CD14-positive monocyte (primary cell): ENCODE results near the gene FOXE3. TPM values are rescaled to one million over a fixed set of nuclear protein-coding genes. Genes with fewer than 3 reads are reported as not detected.

Source experiments
- DNase-seq, 3 donors: peaks; one replicate each; pipeline ENCODE4 v3.0.0-alpha.2; 2011 to 2022
- H2AFZ ChIP-seq: 2 replicates; pipeline ENCODE4 v1.6.0; 2012; ENCODE audit warnings: mild to moderate bottlenecking, low read depth, low read length, inconsistent platforms; ENCODE audit not compliant: insufficient read depth, poor library complexity, severe bottlenecking
- H3K27ac ChIP-seq, 2 donors: 1 replicate in 1 of 2; 2 replicates in 1 of 2; pipeline ENCODE4 v1.5.1; 2012 to 2013; ENCODE audit warnings: low read length in 2 of 2, control low read depth in 1 of 2, inconsistent platforms in 1 of 2, low read depth in 1 of 2, mild to moderate bottlenecking in 1 of 2
- H3K27me3 ChIP-seq, 2 donors: one replicate each; pipeline versions ENCODE4 v1.6.0 to v1.6.1; 2011 to 2013; ENCODE audit warnings: low read length in 2 of 2; ENCODE audit not compliant: control insufficient read depth in 2 of 2, insufficient read depth in 2 of 2
- H3K36me3 ChIP-seq, 2 donors: replicated peaks in 1 of 2; 1 replicate in 1 of 2; 2 replicates in 1 of 2; pipeline versions ENCODE4 v1.5.1 to v1.6.1; 2012 to 2013; ENCODE audit warnings: low read length in 2 of 2, control low read depth in 1 of 2, inconsistent platforms in 1 of 2, mild to moderate bottlenecking in 1 of 2; ENCODE audit not compliant: insufficient read depth in 2 of 2, control insufficient read depth in 1 of 2
- H3K4me1 ChIP-seq, 2 donors: 1 replicate in 1 of 2; 2 replicates in 1 of 2; pipeline versions ENCODE4 v1.5.1 to v1.6.1; 2012 to 2013; ENCODE audit warnings: low read length in 2 of 2, control low read depth in 1 of 2, inconsistent platforms in 1 of 2, mild to moderate bottlenecking in 1 of 2, moderate library complexity in 1 of 2; ENCODE audit not compliant: insufficient read depth in 2 of 2, control insufficient read depth in 1 of 2
- H3K4me2 ChIP-seq: replicated peaks from 2 replicates; pipeline ENCODE3; 2012; ENCODE audit warnings: low read length, moderate library complexity, mild to moderate bottlenecking; ENCODE audit not compliant: poor library complexity, severe bottlenecking; ENCODE audit errors: extremely low read depth
- H3K4me3 ChIP-seq, 3 experiments: fragments of 200-600 bp in 1 of 3; sonication (generic) in 1 of 3; replicated peaks in 1 of 3; 1 replicate in 2 of 3; 2 replicates in 1 of 3; pipeline ENCODE4 v1.5.1; 2011 to 2013; ENCODE audit warnings: low read length in 3 of 3, mild to moderate bottlenecking in 3 of 3, control low read depth in 2 of 3, low read depth in 2 of 3, inconsistent platforms in 1 of 3, moderate library complexity in 1 of 3
- H3K79me2 ChIP-seq: 2 replicates; pipeline ENCODE4 v1.6.0; 2012; ENCODE audit warnings: mild to moderate bottlenecking, control low read depth, inconsistent platforms, low read length, moderate library complexity; ENCODE audit not compliant: insufficient read depth
- H3K9ac ChIP-seq: 2 replicates; pipeline ENCODE4 v1.6.0; 2017; ENCODE audit warnings: low read length, mild to moderate bottlenecking; ENCODE audit not compliant: insufficient read depth, poor library complexity, severe bottlenecking
- H3K9me3 ChIP-seq, 2 donors: replicated peaks in 1 of 2; 1 replicate in 1 of 2; 2 replicates in 1 of 2; pipeline versions ENCODE4 v1.5.1 to v1.6.1; 2012 to 2013; ENCODE audit warnings: low read length in 2 of 2, control low read depth in 1 of 2; ENCODE audit not compliant: control insufficient read depth in 1 of 2, insufficient read depth in 1 of 2
- H4K20me1 ChIP-seq: 2 replicates; pipeline ENCODE4 v1.6.0; 2012; ENCODE audit warnings: mild to moderate bottlenecking, low read length, control low read depth, moderate library complexity; ENCODE audit not compliant: insufficient read depth
- H3K27ac Mint-ChIP-seq, 7 donors: one replicate each; pipeline ENCODE4 v1.8.0; 2020; ENCODE audit warnings: mild to moderate bottlenecking in 7 of 7, mixed read lengths in 7 of 7, moderate library complexity in 6 of 7, inconsistent platforms in 2 of 7
- H3K27me3 Mint-ChIP-seq, 3 donors: one replicate each; pipeline ENCODE4 v1.8.0; 2021 to 2022; ENCODE audit warnings: low read depth in 3 of 3, mild to moderate bottlenecking in 3 of 3, mixed read lengths in 3 of 3, moderate library complexity in 3 of 3, inconsistent platforms in 1 of 3
- H3K36me3 Mint-ChIP-seq, 2 donors: one replicate each; pipeline ENCODE4 v1.8.0; 2020; ENCODE audit warnings: mixed read lengths in 2 of 2, inconsistent platforms in 1 of 2, mild to moderate bottlenecking in 1 of 2
- H3K4me1 Mint-ChIP-seq: one replicate; pipeline ENCODE4 v1.8.0; 2020; ENCODE audit warnings: mild to moderate bottlenecking, mixed read lengths
- H3K4me3 Mint-ChIP-seq, 2 donors: one replicate each; pipeline ENCODE4 v1.8.0; 2020; ENCODE audit warnings: mild to moderate bottlenecking in 2 of 2, mixed read lengths in 2 of 2, moderate library complexity in 1 of 2
- H3K9me3 Mint-ChIP-seq, 7 donors: one replicate each; pipeline ENCODE4 v1.8.0; 2020 to 2022; ENCODE audit warnings: mixed read lengths in 7 of 7, mild to moderate bottlenecking in 6 of 7, moderate library complexity in 6 of 7, inconsistent platforms in 2 of 7
- WGBS: methylation state at CpG from one replicate; pipeline ENCODE4 v1.1.5; 2013; ENCODE audit warnings: missing lambda C conversion rate; ENCODE audit not compliant: insufficient coverage; 5-methylcytosine and 5-hydroxymethylcytosine counted together
- intact Hi-C, 2 donors: fragments of 100-400 bp; cut with micrococcal nuclease; formaldehyde crosslinking; loops; one replicate each; pipeline versions ENCODE4 v1.15.0 to v1.15.1; 2023
- polyA plus RNA-seq, 3 donors: library from polyadenylated mRNA; depleted of rRNA in 1 of 3; unstranded in 2 of 3; stranded (reverse) in 1 of 3; fragments of 300-500 nt in 2 of 3; fragments of >200 nt in 1 of 3; fragmentation: Illumina TruSeq in 2 of 3; gene quantifications; 1 replicate in 2 of 3; 2 replicates in 1 of 3; pipeline ENCODE4 v1.2.3, GENCODE V29; 2012 to 2021
- TF ChIP-seq, protein P1 (sequence below): fragments of 200-600 bp; IDR thresholded peaks from one replicate; pipeline ENCODE4 v1.8.0; 2022; ENCODE audit warnings: antibody characterized with exemption, mild to moderate bottlenecking

Gene FOXE3
- polyA plus RNA-seq, 3 donors = not detected

DNA sequence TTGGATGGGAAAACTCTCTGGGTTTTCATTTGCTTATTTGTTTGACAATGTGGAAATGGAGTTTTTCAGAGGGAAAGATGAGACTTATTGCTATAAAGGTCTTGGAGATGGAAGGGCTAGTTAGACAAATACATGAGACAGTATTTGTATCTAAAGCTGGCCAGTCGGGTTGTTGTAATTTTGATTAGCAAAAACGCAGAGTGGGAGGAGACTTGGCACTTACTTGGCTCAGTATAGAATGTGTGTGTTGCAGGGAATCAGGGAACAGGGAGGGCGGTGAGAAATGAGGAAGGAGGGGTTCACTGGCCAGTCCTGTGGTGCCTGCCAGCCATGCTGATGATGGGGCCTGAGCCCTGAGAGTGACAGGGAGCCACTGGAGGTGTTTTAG is 6.0 kb upstream of the FOXE3 start:
- peaks cover 22 to 29% (median 28%) of the 10 kb centered on the region in 3 donors for H3K27me3 Mint-ChIP-seq
- peaks cover 2% of the 10 kb centered on the region for H3K4me1 Mint-ChIP-seq

DNA sequence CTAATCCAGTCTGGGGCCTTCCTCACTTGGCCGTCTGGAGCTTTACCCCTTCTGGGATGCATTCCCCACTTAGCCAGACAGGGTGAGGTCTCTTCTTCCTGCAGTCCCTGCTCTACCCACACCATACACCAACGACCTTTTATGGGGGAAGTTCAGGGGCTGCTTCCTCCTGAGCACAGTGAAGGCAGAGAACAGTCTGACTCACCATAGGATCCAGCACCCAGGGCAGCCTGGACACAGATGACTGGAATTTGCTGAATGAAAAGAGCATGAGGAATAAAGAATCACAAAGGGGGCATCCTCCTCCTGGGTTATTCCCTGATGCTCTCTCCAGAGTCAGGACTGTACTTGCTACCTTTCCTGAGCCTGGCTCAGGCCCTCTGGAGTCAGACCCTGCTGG is 4.6 kb upstream of the FOXE3 start:
- H3K27ac Mint-ChIP-seq = peak overlapping the region in 1 of 7 donors; percentile 49

More for the DNA sequence above, 6.0 kb upstream of the FOXE3 start:
- Histone ChIP-seq H3K27me3 (peaks cover 14 to 16% of the 10 kb centered on the region in 2 donors), H3K4me2 (no peak overlapping the region), H3K9ac (no peak overlapping the region), H3K4me3 (no peak overlapping the region), H3K79me2 (no peaks in the 10 kb centered on the region), H2AFZ (no peak overlapping the region), H3K4me1 (no peaks in the 10 kb centered on the region), H4K20me1 (no peaks in the 10 kb centered on the region), H3K9me3 (peaks cover 0 to under 1% of the 10 kb centered on the region in 2 donors), H3K27ac (no peak overlapping the region), H3K36me3 (no peaks in the 10 kb centered on the region)
- TF ChIP-seq, protein P1, sequence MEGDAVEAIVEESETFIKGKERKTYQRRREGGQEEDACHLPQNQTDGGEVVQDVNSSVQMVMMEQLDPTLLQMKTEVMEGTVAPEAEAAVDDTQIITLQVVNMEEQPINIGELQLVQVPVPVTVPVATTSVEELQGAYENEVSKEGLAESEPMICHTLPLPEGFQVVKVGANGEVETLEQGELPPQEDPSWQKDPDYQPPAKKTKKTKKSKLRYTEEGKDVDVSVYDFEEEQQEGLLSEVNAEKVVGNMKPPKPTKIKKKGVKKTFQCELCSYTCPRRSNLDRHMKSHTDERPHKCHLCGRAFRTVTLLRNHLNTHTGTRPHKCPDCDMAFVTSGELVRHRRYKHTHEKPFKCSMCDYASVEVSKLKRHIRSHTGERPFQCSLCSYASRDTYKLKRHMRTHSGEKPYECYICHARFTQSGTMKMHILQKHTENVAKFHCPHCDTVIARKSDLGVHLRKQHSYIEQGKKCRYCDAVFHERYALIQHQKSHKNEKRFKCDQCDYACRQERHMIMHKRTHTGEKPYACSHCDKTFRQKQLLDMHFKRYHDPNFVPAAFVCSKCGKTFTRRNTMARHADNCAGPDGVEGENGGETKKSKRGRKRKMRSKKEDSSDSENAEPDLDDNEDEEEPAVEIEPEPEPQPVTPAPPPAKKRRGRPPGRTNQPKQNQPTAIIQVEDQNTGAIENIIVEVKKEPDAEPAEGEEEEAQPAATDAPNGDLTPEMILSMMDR = no peak
- intact Hi-C loops = no loop called here
- no peak overlapping the region for H3K4me3 Mint-ChIP-seq
- no peak for DNase-seq
- no peaks in the 10 kb centered on the region for H3K36me3 Mint-ChIP-seq
- H3K9me3 Mint-ChIP-seq = peaks cover 0 to 2% (median 0%) of the 10 kb centered on the region in 7 donors
- 64% methylated on average over 3 of the region's 3 CpGs for WGBS
- peak overlapping the region in 1 of 7 donors; percentile 44 for H3K27ac Mint-ChIP-seq

More for the DNA sequence above, 4.6 kb upstream of the FOXE3 start:
- TF ChIP-seq, protein P1 = no peak
- no peak for DNase-seq
- no peak overlapping the region for H3K4me3 Mint-ChIP-seq
- Histone ChIP-seq H4K20me1 (no peaks in the 10 kb centered on the region), H2AFZ (no peak overlapping the region), H3K4me1 (no peaks in the 10 kb centered on the region), H3K79me2 (no peaks in the 10 kb centered on the region), H3K4me3 (no peak overlapping the region), H3K27ac (no peak overlapping the region), H3K4me2 (no peak overlapping the region), H3K9me3 (peaks cover 0 to 9% of the 10 kb centered on the region in 2 donors), H3K36me3 (no peaks in the 10 kb centered on the region), H3K9ac (no peak overlapping the region), H3K27me3 (peaks cover 19 to 26% of the 10 kb centered on the region in 2 donors)
- H3K36me3 Mint-ChIP-seq = no peaks in the 10 kb centered on the region
- peaks cover 28 to 37% (median 36%) of the 10 kb centered on the region in 3 donors for H3K27me3 Mint-ChIP-seq
- WGBS = 42% methylated on average over 2 of the region's 2 CpGs
- intact Hi-C loops = no loop called here
- H3K9me3 Mint-ChIP-seq = peaks cover 0 to 4% (median 0%) of the 10 kb centered on the region in 7 donors
- H3K4me1 Mint-ChIP-seq = peaks cover 3% of the 10 kb centered on the region
